ENCODE results near the gene TWSG1. TPM values are rescaled to one million over a fixed set of nuclear protein-coding genes. Genes with fewer than 3 reads are reported as not detected.

TWSG1 gene
- polyA plus RNA-seq, 3 donors = 1.6 to 5.5 (median 3.9) TPM

GRCh38 chr18:9426753-9427152 lies 92.2 kb downstream of the TWSG1 start:
- Histone ChIP-seq H3K79me2 (ENCODE audit: insufficient read depth, low read length) (no peaks in the 10 kb centered on the region), H3K9me3 (replicated peaks in 1 of 2; ENCODE audit: control insufficient read depth in 1 of 2, insufficient read depth in 1 of 2, low read length in 2 of 2) (peaks cover 9 to 19% of the 10 kb centered on the region in 2 donors), H4K20me1 (ENCODE audit: insufficient read depth, low read length) (no peaks in the 10 kb centered on the region), H3K9ac (ENCODE audit: insufficient read depth, low read length, poor library complexity, severe bottlenecking) (no peak overlapping the region), H3K4me2 (replicated peaks; ENCODE audit: extremely low read depth, low read length, poor library complexity, severe bottlenecking) (no peak overlapping the region), H3K27me3 (ENCODE audit: control insufficient read depth in 2 of 2, insufficient read depth in 2 of 2, low read length in 2 of 2) (no peaks in the 10 kb centered on the region), H3K4me1 (ENCODE audit: control insufficient read depth in 1 of 2, insufficient read depth in 2 of 2, low read length in 2 of 2) (no peaks in the 10 kb centered on the region), H2AFZ (ENCODE audit: insufficient read depth, low read depth, low read length, poor library complexity, severe bottlenecking) (no peak overlapping the region), H3K4me3 (replicated peaks in 1 of 3; ENCODE audit: low read depth in 2 of 3, low read length in 3 of 3) (no peak overlapping the region), H3K36me3 (replicated peaks in 1 of 2; ENCODE audit: control insufficient read depth in 1 of 2, insufficient read depth in 2 of 2, low read length in 2 of 2) (no peaks in the 10 kb centered on the region), H3K27ac (ENCODE audit: low read depth in 1 of 2, low read length in 2 of 2) (no peak overlapping the region)
- TF ChIP-seq CTCF (IDR thresholded peaks at IDR 0.05) = no peak
- Mint-ChIP-seq H3K9me3 (peaks cover 0 to 6% (median 1%) of the 10 kb centered on the region in 7 donors), H3K27ac (no peak overlapping the region), H3K27me3 (ENCODE audit: low read depth in 3 of 3) (no peaks in the 10 kb centered on the region), H3K4me3 (no peak overlapping the region), H3K36me3 (no peaks in the 10 kb centered on the region), H3K4me1 (no peaks in the 10 kb centered on the region)
- intact Hi-C loops (cut with micrococcal nuclease) = no loop called here
- WGBS (ENCODE audit: insufficient coverage) = 93% methylated on average over 5 of the region's 7 CpGs
- DNase-seq = no peak

DNA sequence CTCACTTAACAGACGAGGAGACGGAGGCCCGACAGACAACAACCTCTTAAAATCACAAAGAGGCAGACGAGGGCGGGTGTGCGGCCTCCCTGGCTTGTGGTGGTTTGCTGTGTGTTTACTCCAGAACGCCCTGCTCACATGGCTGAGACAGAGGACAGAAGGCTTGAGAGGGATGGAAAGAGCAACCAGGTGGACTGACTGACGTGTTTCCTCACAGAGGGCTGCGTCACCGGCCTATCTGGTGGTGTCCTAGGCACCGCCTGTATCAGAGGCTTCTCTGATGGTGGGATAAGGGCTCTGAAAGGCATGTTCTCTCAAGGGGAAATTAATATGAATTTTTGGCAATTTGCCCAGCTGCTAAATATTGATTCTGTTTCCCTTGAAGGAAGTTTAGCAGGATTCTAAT lies 93.7 kb downstream of the TWSG1 start:
- Mint-ChIP-seq H3K9me3 (peaks cover 0 to 12% (median 7%) of the 10 kb centered on the region in 7 donors), H3K27ac (no peak overlapping the region), H3K4me3 (no peak overlapping the region), H3K36me3 (no peaks in the 10 kb centered on the region), H3K27me3 (ENCODE audit: low read depth in 3 of 3) (no peaks in the 10 kb centered on the region), H3K4me1 (peaks cover 2% of the 10 kb centered on the region)
- Histone ChIP-seq H3K27me3 (ENCODE audit: control insufficient read depth in 2 of 2, insufficient read depth in 2 of 2, low read length in 2 of 2) (no peaks in the 10 kb centered on the region), H3K9me3 (replicated peaks in 1 of 2; ENCODE audit: control insufficient read depth in 1 of 2, insufficient read depth in 1 of 2, low read length in 2 of 2) (peaks cover 9 to 26% of the 10 kb centered on the region in 2 donors), H3K79me2 (ENCODE audit: insufficient read depth, low read length) (no peaks in the 10 kb centered on the region), H4K20me1 (ENCODE audit: insufficient read depth, low read length) (no peaks in the 10 kb centered on the region), H3K4me1 (ENCODE audit: control insufficient read depth in 1 of 2, insufficient read depth in 2 of 2, low read length in 2 of 2) (peaks cover 4 to 5% of the 10 kb centered on the region in 2 donors), H3K4me2 (replicated peaks; ENCODE audit: extremely low read depth, low read length, poor library complexity, severe bottlenecking) (no peak overlapping the region), H2AFZ (ENCODE audit: insufficient read depth, low read depth, low read length, poor library complexity, severe bottlenecking) (no peak overlapping the region), H3K36me3 (replicated peaks in 1 of 2; ENCODE audit: control insufficient read depth in 1 of 2, insufficient read depth in 2 of 2, low read length in 2 of 2) (no peaks in the 10 kb centered on the region), H3K9ac (ENCODE audit: insufficient read depth, low read length, poor library complexity, severe bottlenecking) (no peak overlapping the region), H3K27ac (ENCODE audit: low read depth in 1 of 2, low read length in 2 of 2) (no peak overlapping the region), H3K4me3 (replicated peaks in 1 of 3; ENCODE audit: low read depth in 2 of 3, low read length in 3 of 3) (no peak overlapping the region)
- DNase-seq = no peak
- WGBS (ENCODE audit: insufficient coverage) = 96% methylated on average over 7 of the region's 11 CpGs
- TF ChIP-seq CTCF (IDR thresholded peaks at IDR 0.05) = no peak
- intact Hi-C loops (cut with micrococcal nuclease) = no loop called here

All from CD14-positive monocyte (primary cell).